ENCODE results near the gene EEFSEC. TPM values are rescaled to one million over a fixed set of nuclear protein-coding genes. Genes with fewer than 3 reads are reported as not detected.

EEFSEC gene
- total RNA-seq, 1 experiment from 2014 or later = 9.5 TPM

- Histone ChIP-seq H3K18ac (ENCODE audit: insufficient read length, low read depth, low read length) (no peak overlapping the region), H3K27ac (ENCODE audit: insufficient read length, low read depth, low read length) (no peak overlapping the region), H3K27me3 (ENCODE audit: insufficient read depth, low read length) (no peaks in the 10 kb centered on the region), H2AK5ac (ENCODE audit: insufficient read length, low read length) (no peak overlapping the region), H2BK12ac (ENCODE audit: insufficient read length, low read depth, low read length) (no peak overlapping the region), H3K79me1 (ENCODE audit: insufficient read depth, low read depth, low read length, poor library complexity, severe bottlenecking) (no peaks in the 10 kb centered on the region), H4K91ac (ENCODE audit: insufficient read length, low read depth, low read length) (no peak overlapping the region), H3K4me1 (ENCODE audit: insufficient read depth, low read length) (no peaks in the 10 kb centered on the region; the same call in 1 of the 2 replicates), H4K20me1 (ENCODE audit: control insufficient read depth, insufficient read depth, insufficient read length) (no peaks in the 10 kb centered on the region), H4K8ac (replicated peaks; ENCODE audit: insufficient read length, low read depth, low read length) (no peak overlapping the region), H3K9ac (ENCODE audit: extremely low read depth, insufficient read length, low read length) (no peak overlapping the region), H3K4me2 (ENCODE audit: insufficient read depth, insufficient read length, low read length) (no peak overlapping the region), H2AFZ (ENCODE audit: low read length) (no peak overlapping the region), H3K23ac (ENCODE audit: insufficient read length, low read depth, low read length) (no peak overlapping the region), H3K4ac (ENCODE audit: low read depth, low read length) (no peak overlapping the region), H3K56ac (ENCODE audit: insufficient read length, low read depth, low read length) (no peak overlapping the region), H2BK15ac (ENCODE audit: low read depth, low read length) (no peak overlapping the region; the same call in 1 of the 2 replicates), H3K79me2 (ENCODE audit: insufficient read depth, low read length) (no peaks in the 10 kb centered on the region), H2BK120ac (ENCODE audit: low read depth, low read length, poor library complexity, severe bottlenecking) (no peak overlapping the region), H3K23me2 (ENCODE audit: insufficient read length, low read depth, low read length, poor library complexity, severe bottlenecking) (no peaks in the 10 kb centered on the region), H2BK20ac (ENCODE audit: low read depth, low read length, poor library complexity, severe bottlenecking) (no peak overlapping the region), H3K9me3 (ENCODE audit: control insufficient read depth, low read depth, low read length) (no peaks in the 10 kb centered on the region), H3K14ac (ENCODE audit: insufficient read depth, low read length) (no peak overlapping the region; the same call in 1 of the 2 replicates), H2BK5ac (ENCODE audit: insufficient read length, low read length) (no peak overlapping the region), H4K5ac (ENCODE audit: insufficient read length, low read depth, low read length) (no peak overlapping the region), H3T11ph (ENCODE audit: low read length) (no peak overlapping the region)
- TF ChIP-seq, protein P1, sequence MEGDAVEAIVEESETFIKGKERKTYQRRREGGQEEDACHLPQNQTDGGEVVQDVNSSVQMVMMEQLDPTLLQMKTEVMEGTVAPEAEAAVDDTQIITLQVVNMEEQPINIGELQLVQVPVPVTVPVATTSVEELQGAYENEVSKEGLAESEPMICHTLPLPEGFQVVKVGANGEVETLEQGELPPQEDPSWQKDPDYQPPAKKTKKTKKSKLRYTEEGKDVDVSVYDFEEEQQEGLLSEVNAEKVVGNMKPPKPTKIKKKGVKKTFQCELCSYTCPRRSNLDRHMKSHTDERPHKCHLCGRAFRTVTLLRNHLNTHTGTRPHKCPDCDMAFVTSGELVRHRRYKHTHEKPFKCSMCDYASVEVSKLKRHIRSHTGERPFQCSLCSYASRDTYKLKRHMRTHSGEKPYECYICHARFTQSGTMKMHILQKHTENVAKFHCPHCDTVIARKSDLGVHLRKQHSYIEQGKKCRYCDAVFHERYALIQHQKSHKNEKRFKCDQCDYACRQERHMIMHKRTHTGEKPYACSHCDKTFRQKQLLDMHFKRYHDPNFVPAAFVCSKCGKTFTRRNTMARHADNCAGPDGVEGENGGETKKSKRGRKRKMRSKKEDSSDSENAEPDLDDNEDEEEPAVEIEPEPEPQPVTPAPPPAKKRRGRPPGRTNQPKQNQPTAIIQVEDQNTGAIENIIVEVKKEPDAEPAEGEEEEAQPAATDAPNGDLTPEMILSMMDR (conservative IDR thresholded peaks at IDR 0.05) = no peak
- no peaks in the 10 kb centered on the region for H3K36me3 Mint-ChIP-seq (ENCODE audit: insufficient read depth in 1 of 3, low read depth in 3 of 3)
- H3K27ac Mint-ChIP-seq = no peak overlapping the region
- WGBS (ENCODE audit: extremely low coverage, insufficient read length, low lambda C conversion rate) = no CpG with 5 or more reads among the region's 8 CpGs
- no peaks in the 10 kb centered on the region for H3K9me3 Mint-ChIP-seq
- H3K4me1 Mint-ChIP-seq = peaks cover 16 to 26% of the 10 kb centered on the region in 2 experiments
- no peak overlapping the region for H3K4me3 Mint-ChIP-seq
- H3K27me3 Mint-ChIP-seq (ENCODE audit: low read depth) = no peaks in the 10 kb centered on the region
- no peak for DNase-seq
Observed at GRCh38 chr3:128334086-128334645, 180.9 kb downstream of the EEFSEC start.
